ENCODE measurements around the gene CAMTA1.

CAMTA1 gene

DNA sequence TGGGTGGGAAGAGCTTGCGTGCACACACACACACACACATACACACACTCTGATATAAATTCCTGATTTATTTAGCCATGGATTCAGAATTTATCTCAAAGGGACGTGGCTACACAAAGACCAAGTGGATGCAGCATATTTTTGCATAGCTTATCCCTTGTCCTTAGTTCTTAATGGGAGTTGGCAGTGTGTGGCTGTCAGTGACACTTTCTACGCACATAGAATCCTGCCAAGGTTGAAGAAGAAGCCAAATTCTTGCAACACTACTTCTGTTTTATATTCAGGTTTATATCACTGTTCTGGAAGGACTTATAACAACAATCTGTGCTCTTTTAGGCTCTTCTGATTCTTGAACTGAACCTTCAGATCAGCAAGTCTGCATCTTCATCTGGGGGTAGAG lies 292.7 kb downstream of the CAMTA1 start:
- Histone ChIP-seq H3K4me1 (ENCODE audit: insufficient read depth, poor library complexity, severe bottlenecking) (no peaks in the 10 kb centered on the region), H3K9me3 (ENCODE audit: severe bottlenecking) (no peaks in the 10 kb centered on the region), H3K27me3 (ENCODE audit: insufficient read depth, poor library complexity, severe bottlenecking) (no peaks in the 10 kb centered on the region), H3K36me3 (ENCODE audit: low read depth) (no peaks in the 10 kb centered on the region), H3K27ac (ENCODE audit: poor library complexity, severe bottlenecking) (no peak overlapping the region), H3K4me3 (ENCODE audit: severe bottlenecking) (no peak overlapping the region)
- no peak for DNase-seq (ENCODE audit: low spot score)
- TF ChIP-seq, protein P1, sequence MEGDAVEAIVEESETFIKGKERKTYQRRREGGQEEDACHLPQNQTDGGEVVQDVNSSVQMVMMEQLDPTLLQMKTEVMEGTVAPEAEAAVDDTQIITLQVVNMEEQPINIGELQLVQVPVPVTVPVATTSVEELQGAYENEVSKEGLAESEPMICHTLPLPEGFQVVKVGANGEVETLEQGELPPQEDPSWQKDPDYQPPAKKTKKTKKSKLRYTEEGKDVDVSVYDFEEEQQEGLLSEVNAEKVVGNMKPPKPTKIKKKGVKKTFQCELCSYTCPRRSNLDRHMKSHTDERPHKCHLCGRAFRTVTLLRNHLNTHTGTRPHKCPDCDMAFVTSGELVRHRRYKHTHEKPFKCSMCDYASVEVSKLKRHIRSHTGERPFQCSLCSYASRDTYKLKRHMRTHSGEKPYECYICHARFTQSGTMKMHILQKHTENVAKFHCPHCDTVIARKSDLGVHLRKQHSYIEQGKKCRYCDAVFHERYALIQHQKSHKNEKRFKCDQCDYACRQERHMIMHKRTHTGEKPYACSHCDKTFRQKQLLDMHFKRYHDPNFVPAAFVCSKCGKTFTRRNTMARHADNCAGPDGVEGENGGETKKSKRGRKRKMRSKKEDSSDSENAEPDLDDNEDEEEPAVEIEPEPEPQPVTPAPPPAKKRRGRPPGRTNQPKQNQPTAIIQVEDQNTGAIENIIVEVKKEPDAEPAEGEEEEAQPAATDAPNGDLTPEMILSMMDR (IDR thresholded peaks at IDR 0.05; ENCODE audit: poor library complexity, severe bottlenecking) = no peak
- ATAC-seq (ENCODE audit: low read depth) = no peak

DNA sequence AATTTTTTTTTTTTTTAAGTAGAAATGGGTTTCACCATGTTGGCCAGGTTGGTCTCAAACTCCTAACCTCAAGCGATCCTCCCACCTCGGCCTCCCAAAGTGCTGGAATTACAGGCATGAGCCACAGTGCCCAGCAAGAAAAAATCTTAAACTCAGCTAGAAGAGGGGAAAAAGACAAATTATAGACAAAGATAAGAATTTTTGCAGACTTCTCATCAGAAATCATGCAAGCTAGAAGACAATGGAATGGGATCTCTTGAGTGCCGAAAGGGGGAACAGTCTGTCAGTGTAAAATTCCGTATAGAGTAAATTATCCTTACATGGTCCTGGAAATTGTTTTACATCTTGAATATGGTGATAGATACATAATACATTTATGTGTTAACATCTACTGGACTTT lies 294.4 kb downstream of the CAMTA1 start:
- TF ChIP-seq, protein P1 (IDR thresholded peaks at IDR 0.05; ENCODE audit: poor library complexity, severe bottlenecking) = no peak
- Histone ChIP-seq H3K27ac (ENCODE audit: poor library complexity, severe bottlenecking) (no peak overlapping the region), H3K4me3 (ENCODE audit: severe bottlenecking) (no peak overlapping the region), H3K9me3 (ENCODE audit: severe bottlenecking) (no peaks in the 10 kb centered on the region), H3K27me3 (ENCODE audit: insufficient read depth, poor library complexity, severe bottlenecking) (no peaks in the 10 kb centered on the region), H3K4me1 (ENCODE audit: insufficient read depth, poor library complexity, severe bottlenecking) (no peaks in the 10 kb centered on the region), H3K36me3 (ENCODE audit: low read depth) (no peaks in the 10 kb centered on the region)
- ATAC-seq (ENCODE audit: low read depth) (no peak), DNase-seq (ENCODE audit: low spot score) (no peak)

DNA sequence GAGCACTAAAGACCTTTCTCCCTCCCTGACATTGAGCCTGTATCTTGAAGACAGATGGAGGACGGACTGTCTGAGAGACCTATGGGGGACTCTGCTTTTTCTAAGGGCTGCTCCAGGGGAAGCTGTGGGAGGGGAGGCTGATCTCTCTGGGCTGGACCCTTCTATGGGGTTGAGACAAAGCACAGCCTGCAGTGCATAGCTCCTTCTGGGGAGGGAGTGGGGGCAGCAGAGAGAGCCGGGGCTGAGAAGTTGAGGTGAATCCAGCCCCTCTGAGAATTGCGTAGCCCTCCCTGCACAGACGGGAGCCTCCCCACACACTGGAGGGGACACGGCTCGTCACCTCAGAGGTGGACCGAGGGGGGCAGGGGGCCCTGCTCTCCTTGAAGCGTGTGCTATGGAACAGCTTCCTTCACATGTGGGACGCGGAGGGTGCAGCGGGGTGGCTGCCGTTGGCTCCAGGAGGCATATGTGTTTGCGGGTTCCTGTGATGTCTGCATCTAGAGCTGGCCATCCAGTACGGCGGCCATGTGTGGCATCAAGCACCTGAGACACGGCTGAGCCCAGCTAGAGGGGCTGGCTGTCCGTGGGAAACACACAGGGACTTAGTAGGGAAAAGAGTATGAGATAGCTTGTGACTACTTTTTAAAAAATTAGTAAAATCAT lies 299.1 kb downstream of the CAMTA1 start:
- TF ChIP-seq, protein P1 (IDR thresholded peaks at IDR 0.05; ENCODE audit: poor library complexity, severe bottlenecking) = no peak
- Histone ChIP-seq H3K4me3 (ENCODE audit: severe bottlenecking) (no peak overlapping the region), H3K27ac (ENCODE audit: poor library complexity, severe bottlenecking) (no peak overlapping the region), H3K36me3 (ENCODE audit: low read depth) (no peaks in the 10 kb centered on the region), H3K4me1 (ENCODE audit: insufficient read depth, poor library complexity, severe bottlenecking) (no peaks in the 10 kb centered on the region), H3K27me3 (ENCODE audit: insufficient read depth, poor library complexity, severe bottlenecking) (no peaks in the 10 kb centered on the region), H3K9me3 (ENCODE audit: severe bottlenecking) (no peaks in the 10 kb centered on the region)
- no peak for DNase-seq (ENCODE audit: low spot score)
- ATAC-seq (ENCODE audit: low read depth) = no peak

DNA sequence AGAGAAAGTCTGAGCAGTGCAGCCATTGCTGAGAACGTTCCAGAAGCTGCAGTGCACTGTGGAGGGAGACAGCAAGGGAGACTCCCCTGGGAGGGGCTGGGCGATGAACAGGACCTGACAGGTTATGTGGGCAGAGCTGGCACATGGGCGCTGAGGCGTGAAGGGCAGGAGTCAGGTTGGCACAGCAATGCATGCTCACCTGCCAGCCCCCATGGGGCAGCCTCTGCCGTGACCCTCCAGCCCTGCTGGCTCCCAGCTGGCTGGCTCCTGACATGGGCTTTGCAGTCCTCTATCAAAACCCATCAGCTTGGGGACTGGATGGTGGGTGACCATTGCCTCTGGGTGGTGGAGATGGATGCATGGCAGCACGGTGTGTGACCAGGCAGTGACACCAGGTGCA lies 300.3 kb downstream of the CAMTA1 start:
- Histone ChIP-seq H3K36me3 (ENCODE audit: low read depth) (no peaks in the 10 kb centered on the region), H3K4me3 (ENCODE audit: severe bottlenecking) (no peak overlapping the region), H3K27me3 (ENCODE audit: insufficient read depth, poor library complexity, severe bottlenecking) (no peaks in the 10 kb centered on the region), H3K27ac (ENCODE audit: poor library complexity, severe bottlenecking) (no peak overlapping the region), H3K4me1 (ENCODE audit: insufficient read depth, poor library complexity, severe bottlenecking) (no peaks in the 10 kb centered on the region), H3K9me3 (ENCODE audit: severe bottlenecking) (no peaks in the 10 kb centered on the region)
- DNase-seq (ENCODE audit: low spot score) (no peak), ATAC-seq (ENCODE audit: low read depth) (no peak)
- TF ChIP-seq, protein P1 (IDR thresholded peaks at IDR 0.05; ENCODE audit: poor library complexity, severe bottlenecking) = no peak

DNA sequence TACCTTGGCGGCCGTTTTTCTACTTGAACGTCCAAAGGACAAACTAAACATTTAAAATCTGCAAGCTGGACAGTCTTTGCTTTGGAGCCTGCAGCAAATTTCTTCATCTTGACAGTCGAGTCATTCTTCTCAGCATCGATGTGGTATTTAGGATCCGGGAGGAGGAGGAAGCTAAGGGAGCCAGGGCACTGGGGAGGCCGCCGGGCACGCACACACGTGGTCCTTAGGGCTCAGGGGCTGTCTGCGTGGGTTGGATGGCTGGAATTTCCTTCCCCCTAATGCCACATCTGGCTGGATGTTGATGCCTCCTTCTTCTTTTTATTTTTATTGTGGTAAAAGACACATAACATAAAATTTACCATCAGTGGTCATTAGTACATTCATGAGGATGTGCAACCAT lies 300.9 kb downstream of the CAMTA1 start:
- no peak overlapping the region for H3K4me3 ChIP-seq (ENCODE audit: severe bottlenecking)
- no peaks in the 10 kb centered on the region for H3K4me1 ChIP-seq (ENCODE audit: insufficient read depth, poor library complexity, severe bottlenecking)
- H3K36me3 ChIP-seq (ENCODE audit: low read depth) = no peaks in the 10 kb centered on the region
- DNase-seq (ENCODE audit: low spot score) (no peak), ATAC-seq (ENCODE audit: low read depth) (no peak)
- H3K27ac ChIP-seq (ENCODE audit: poor library complexity, severe bottlenecking) = no peak overlapping the region
- no peaks in the 10 kb centered on the region for H3K9me3 ChIP-seq (ENCODE audit: severe bottlenecking)
- no peaks in the 10 kb centered on the region for H3K27me3 ChIP-seq (ENCODE audit: insufficient read depth, poor library complexity, severe bottlenecking)
- TF ChIP-seq, protein P1 (IDR thresholded peaks at IDR 0.05; ENCODE audit: poor library complexity, severe bottlenecking) = no peak

All from RWPE2 (cell line).